GM18498 (cell line): ENCODE results near the gene PKD1.

Experiments used
- ATAC-seq: cut with Tn5 transposase; IDR thresholded peaks from one replicate; pipeline ENCODE4 v1.9.1; 2021; ENCODE audit warnings: mild to moderate bottlenecking, moderate library complexity; ENCODE audit not compliant: unreplicated experiment

Gene PKD1

DNA sequence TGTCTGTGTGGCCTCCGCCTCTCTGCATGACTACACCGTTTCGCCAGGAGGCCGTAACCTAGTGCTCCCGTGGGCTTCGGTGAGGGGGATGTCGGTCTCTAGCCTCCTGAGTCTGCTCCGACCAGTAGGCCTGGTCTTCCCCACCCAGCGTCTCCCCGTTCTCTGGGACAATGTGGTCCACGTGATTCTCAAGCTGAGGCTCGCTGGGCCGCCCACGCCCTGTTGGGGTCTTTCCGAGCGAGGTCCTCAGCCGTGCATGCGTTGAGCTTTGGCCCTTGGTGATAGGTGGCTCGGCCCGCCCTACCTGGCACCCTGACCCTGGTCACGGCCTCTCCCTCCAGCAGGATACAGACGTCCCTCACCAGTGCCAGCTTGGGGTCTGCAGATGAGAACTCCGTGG lies 57.0 kb downstream of the PKD1 start:
- no peak for ATAC-seq

DNA sequence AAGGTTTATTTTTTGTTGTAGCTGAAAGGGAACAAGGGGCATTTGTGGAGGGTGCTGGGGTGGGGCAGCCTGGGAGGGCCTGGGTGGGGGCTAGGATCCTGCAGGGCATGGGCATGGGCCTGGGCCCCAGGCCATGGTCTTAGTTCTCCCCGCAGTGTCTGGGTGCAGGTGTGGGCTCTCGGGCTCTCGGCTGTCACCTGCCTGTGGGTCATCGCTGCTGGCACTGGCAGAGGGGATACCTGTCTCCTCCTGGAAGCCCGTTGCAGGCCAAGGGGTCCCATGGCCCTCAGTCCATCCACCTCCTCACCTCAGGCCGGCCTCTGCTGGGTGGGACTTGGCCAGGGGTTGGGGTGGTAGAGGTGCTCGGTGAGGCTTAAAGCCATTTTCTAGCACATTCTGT lies 57.6 kb downstream of the PKD1 start:
- no peak for ATAC-seq

DNA sequence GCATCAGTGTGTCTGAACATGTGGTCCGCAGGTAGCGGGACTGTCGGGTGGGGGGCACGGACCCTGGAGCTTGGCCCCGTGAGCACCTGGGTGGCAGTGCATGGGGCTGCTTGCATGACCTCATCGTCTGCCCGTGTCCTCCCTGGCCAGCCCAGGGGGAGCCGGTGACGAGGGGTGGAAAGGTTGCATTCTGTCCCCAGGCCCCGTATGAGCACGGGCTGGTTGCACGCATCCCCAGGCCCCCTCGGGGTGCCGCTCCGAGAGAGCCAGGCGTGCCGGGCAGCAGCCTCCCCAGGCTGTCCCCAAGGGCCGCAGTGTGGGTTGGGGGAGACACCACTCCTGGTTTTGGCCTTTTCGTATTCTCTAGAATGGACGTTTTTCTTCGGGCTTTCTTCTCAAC lies 58.0 kb downstream of the PKD1 start:
- no peak for ATAC-seq

DNA sequence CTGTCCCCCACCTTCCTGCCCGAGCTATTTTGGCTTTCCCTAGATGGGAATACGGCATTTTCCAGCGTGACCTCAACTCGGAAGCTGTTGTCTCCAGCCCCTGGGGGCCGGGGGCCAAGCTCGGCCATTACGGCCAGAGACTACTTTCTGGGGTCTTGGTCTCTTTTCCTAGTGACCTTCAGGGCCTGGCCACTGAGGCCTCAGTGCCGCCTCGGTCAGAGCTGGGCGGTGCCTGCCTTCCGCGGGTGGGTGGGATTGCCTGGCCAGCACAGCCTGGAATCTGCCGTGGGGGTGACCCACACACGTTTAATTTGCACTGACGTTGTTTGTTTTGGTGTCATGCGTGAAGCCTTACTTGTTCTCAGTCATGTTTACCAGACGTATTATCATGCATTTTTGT lies 58.7 kb downstream of the PKD1 start:
- no peak for ATAC-seq

DNA sequence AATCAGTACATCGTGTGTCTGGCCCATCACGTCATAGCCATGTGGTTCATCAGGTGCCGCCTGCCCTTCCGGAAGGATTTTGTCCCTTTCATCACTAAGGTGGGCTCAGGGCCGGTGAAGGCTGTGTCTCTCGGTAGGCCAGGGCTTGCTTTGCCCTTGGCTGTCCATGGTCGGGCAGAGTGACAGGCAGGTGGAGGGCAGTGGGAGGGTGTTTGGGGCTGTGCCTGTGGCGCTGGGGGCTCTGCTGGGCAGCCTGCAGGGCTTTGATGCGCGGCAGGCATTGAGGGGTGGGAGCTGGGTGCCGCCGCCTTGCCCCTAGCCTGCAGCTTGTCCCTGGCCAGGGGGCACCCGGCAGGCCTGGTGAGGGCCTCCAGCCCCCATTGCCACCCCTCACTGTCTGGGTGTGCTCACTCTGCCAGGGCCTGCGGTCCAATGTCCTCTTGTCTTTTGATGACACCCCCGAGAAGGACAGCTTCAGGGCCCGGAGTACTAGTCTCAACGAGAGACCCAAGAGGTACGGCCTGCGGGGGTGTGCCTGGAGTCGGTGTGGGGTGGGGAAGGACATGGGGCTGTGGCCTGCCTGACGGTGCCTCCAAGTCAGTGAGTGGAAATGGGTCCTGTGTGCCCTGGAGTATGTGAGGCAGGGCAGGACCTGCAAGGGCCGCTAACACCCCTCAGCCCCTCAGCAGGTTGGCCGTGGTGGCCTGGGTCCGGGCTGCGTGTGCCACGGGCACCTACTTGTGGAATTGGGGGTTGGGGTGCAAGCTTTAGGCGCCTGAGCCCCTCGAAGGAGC lies 59.4 kb downstream of the PKD1 start:
- ATAC-seq: no peak

DNA sequence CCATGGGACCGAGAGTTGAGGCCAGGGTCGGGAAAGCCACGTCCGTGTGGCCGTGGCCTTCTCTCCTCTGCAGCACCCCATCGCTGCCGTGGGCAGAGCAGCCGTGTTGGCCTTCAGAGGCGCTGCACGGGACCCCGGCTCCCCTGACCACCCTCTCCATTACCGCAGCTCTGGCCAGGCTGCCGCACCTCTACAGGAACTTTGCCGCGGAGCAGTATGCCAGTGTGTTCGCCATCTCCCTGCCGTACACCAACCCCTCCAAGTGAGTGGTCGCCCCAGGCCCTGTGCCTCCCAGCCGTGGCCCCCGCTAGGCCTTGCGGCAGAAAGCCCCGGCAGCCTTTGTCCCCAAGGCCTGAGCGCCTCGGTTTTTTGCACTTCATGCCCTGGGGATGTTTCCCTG lies 60.1 kb downstream of the PKD1 start:
- no peak for ATAC-seq

DNA sequence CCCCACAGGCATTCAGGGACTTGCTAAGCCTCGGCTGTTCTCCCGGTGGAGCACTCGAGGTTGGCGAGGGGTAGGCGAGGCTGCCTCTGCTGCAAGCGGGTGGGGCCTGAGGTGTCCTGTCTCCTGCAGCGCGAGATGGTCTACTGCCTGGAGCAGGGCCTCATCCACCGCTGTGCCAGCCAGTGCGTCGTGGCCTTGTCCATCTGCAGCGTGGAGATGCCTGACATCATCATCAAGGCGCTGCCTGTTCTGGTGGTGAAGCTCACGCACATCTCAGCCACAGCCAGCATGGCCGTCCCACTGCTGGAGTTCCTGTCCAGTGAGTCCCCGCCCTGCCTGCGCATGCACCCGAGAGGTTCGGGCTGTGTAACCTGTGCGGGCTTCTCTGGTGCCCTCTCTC lies 61.6 kb downstream of the PKD1 start:
- no peak for ATAC-seq

DNA sequence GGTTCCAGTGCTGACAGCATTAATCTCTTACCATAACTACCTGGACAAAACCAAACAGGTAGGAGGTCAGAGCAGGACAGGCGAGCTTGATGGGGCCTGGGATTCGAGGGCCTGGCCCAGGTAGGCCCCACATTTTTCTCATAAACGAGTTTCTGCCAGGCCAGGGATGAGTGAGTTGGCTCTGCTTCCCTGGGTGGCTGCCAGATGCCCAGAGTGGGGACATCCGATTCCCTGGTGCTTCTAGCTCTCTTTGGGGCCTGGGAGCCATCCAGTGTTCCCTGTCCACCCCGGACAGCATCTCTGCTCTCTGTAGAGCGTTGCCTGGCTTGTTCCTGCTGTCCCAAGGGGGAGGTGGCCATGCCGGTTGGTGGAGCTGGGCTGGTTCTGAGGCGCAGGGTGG lies 62.8 kb downstream of the PKD1 start:
- ATAC-seq: no peak

DNA sequence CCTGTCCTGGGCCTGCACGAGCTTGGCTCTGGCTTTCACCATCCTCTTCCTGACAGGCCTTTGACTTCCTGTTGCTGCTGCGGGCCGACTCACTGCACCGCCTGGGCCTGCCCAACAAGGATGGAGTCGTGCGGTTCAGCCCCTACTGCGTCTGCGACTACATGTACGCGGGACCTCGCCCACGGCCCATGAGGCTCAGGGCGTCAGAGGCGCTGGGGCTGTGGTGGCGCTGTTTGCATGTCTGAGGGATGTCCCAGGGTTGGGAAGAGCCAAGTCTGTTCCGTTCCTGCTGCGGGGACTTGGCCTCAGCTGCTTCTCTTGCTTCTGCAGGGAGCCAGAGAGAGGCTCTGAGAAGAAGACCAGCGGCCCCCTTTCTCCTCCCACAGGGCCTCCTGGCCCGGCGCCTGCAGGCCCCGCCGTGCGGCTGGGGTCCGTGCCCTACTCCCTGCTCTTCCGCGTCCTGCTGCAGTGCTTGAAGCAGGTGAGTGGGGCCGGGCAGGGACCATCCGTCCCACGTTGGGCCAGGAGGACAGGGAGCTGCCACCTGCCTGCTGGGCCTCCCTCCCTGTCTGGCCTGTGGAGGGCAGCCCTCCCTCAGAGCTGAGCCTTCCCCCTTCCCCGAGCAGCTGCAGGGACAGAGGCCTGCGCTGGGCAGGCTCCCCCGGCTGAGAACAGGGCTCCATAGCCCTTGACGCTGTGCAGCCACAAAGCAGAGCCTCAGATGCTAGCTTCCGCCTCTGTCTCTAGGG lies 64.1 kb downstream of the PKD1 start:
- ATAC-seq: no peak

DNA sequence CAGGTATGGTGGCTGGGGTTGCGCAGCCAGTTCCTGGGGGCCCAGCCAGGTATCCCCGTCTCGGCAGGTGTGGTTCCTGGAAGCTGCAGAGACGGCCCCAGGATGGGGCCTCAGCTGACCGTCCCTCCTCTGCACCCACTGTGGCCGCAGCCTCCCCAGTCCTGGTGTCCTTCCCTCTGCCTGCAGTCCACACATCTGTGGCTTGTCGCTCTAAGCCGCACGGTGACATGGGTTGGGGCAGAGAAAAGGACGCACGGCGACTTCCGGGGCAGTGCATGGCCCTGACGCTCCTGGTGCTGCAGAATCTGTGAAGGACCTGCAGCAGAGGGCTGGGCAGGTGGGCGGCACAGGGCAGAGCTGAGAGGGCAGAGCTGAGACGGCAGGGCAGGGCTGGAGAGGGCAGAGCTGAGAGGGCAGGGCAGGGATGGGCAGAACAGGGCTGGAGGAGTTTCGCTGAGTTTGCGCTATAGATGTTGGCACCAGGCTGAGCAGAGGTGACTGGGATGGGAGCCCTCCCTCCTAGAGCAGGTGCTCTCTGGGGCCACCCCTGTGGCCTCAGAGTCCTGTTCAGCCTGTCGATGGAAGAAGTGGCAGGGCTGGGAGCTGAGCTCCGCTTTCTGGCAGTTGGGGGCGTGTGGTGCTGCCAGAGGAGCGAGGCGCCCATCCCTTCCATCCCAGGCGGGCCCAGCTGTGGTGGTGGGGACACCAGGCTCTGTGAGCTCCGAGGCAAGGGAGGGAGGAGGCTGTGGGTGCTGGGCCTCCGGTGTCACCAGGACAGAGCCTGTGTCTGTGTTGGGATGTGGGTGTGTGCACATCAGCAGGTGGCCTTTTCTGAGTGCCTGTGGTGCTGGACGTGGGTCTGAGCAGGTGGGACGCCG lies 64.9 kb downstream of the PKD1 start:
- no peak for ATAC-seq

DNA sequence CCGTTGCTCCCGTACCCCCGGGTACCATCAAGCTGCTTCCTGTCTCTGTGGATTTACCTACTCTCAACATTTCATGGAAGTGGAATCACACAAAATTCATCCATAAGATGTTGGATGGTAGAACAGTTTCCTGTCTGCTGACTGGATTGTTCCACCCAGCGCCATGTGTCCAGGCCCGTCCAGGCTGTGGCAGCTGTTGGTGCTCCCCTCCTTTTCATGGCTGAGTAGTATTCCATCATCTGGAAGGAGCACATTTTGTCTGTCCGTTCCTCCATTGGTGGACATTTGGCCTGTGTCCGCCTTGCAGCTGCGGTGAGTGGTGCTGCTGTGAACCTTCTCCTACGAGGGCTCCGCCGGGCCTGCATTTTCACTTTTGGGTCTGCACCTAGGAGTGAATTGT lies 69.6 kb downstream of the PKD1 start:
- ATAC-seq: no peak

DNA sequence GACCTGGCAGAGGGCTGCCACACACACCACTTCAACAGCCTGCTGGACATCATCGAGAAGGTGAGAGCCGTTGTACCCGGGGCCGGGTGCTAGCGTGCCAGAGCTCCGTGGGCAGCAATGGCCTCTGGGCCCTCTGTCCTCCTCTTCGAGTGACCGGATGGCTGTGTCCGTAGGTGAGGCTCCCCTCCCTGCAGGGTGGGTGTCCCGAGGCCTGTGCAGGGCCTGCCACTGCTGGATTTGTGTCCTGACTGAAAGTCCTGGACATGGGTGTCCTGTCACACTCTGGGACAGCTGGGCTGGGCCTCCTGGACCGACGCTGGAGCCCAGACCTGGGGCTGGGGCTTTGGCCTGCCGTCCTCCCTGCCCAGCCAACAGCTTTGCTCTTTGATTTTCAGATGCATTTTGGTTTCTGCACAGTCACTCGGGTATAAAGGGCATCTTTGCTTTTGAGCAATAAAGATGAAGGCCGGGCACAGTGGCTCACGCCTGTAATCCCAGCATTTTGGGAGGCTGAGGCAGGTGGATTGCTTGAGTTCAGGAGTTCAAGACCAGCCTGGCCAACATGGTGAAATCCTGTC lies 71.2 kb downstream of the PKD1 start:
- no peak for ATAC-seq

DNA sequence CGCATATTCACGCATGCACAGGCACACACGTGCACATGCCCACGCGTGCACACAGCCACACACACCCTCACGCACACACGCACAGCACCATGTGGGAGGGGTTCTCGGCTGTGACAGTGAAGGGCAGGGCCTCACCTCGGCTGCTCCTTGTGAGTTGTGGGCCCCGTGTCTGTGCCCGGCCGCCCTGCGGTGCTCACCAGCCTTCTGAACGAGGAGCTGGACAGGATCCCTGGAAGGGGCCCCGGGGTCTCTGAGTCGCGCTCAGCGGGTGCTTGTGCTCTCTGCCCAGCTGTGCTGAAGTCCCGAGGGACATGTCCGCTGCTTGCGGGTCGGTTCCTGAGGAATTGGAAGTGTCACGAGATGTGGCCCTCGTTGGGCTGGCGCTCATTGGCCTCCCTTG lies 71.8 kb downstream of the PKD1 start:
- ATAC-seq: no peak

DNA sequence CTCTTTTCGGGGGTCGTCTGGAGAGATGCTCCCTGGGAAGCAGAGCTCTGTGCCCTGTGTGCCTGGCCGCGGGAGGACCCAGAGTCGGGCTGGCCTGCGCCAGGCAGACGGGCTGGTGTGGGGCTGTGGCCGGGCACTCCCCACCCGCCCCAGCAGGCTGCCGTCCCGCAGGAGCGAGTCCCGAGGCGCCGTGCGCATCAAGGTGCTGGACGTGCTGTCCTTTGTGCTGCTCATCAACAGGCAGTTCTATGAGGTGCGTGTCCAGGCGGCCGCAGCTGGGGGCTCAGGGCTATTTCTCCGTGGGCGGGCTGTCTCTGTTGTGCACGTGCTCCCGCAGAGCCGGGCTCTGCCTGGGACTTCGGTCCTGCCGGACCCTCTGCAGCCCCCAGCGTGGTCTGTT lies 72.9 kb downstream of the PKD1 start:
- no peak for ATAC-seq

DNA sequence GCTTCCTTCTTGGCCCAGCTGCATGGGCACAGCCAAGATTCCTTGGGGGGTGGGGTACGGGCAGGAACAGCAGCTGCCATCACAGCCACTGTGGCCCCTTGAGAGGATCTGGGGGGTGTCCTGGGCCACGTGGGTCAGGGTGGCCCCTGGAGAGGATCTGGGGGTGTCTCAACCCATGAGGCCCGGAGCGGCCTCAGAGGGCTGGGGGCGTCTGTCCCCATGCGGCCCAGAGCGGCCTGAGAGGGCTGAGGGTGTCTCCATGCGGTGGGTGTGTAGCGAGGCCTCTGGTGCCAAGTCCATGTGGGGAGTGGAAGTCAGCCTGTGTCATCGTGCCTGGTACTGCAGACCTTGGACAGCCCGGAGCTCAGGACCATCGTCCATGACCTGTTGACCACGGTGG lies 74.2 kb downstream of the PKD1 start:
- ATAC-seq: no peak

DNA sequence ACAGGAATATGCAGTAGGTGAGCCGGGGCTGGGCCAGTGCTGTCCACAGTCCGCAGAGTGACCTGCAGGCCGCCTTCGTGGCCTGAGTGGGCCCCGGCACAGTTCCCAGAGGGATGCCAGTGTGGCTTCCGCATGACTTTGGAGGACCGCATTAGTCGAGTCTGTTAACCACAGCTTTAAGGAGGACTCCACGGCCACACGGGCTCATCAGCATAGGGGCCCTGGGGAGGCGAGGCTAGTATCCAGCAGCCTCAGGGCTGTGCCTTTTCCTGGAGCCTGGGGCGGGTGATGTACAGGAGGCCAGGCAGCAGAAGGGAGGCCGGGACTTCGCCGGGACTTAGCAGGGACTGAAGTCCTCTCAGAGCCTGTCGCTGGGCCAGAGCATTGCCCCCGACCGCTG lies 74.7 kb downstream of the PKD1 start:
- ATAC-seq: no peak

DNA sequence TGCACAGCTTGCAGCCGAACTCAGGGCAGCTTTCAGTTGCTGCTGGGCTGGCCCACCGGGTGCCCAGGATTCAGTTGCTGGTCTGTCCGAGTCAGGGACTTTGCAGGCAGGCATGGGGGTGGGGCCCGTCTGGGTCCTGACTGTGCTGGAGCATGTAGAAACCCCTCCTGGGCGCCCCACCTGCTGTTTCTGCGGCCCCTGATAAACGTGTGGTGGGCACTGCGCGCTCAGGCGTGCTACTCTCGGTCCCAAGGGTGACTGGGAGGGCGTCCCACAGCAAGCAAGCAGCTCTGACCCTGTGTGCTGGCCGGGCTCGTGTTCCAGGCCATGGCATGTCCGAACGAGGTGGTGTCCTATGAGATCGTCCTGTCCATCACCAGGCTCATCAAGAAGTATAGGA lies 75.4 kb downstream of the PKD1 start:
- no peak for ATAC-seq

DNA sequence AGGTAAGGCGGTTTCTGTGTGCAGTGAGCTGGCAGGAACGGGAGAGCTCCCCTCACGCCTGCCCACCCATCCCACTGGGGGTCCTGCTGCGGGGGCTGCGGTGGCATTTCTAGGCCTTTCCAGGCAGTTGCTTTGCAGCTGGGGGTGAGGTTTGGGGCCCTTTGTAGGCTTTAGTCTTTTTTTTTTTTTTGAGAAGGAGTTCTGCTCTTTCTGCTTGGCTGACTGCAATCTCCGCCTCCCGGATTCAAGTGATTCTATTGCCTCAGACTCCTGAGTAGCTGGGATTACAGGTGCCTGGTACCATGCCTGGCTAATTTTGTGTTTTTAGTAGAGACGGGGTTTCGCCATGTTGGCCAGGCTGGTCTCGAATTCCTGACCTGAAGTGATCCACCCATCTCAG lies 76.8 kb downstream of the PKD1 start:
- no peak for ATAC-seq

DNA sequence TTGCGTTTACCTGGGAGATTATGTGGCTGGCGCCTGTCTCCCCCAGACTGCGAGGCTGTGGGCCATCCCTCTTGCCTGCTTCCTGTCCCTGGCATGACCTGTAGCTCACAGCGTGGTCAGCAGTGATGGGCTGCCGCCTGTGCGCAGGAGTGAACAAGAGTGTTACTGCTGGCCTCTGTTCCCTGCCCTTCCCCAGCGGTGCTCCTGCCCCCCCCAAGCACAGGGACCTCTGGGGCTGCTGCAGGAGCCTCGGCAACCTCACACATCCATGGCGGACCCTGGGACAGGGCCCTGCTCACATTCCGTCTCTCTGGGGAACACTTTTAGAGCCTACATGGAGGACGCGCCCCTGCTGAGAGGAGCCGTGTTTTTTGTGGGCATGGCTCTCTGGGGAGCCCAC lies 77.3 kb downstream of the PKD1 start:
- ATAC-seq: no peak

DNA sequence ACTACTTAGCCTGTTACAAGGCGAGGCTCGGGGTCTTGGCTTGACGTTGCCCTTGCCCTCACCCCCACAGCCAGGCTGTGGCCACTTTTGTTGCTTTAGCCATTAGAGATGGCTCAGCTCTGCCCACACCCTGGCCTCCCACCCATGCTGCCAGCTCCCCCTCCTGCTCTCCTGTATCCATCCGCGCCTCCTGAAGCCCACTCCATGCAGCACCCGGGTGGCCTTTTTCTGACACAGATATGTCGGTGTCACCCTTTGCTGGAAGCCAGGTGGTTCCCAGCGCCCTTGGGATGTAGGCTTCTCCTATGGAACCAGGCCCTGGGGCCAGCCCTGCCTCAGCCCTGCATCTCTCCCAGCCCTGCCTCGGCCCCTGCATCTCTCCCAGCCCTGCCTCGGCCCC lies 78.3 kb downstream of the PKD1 start:
- ATAC-seq: no peak

DNA sequence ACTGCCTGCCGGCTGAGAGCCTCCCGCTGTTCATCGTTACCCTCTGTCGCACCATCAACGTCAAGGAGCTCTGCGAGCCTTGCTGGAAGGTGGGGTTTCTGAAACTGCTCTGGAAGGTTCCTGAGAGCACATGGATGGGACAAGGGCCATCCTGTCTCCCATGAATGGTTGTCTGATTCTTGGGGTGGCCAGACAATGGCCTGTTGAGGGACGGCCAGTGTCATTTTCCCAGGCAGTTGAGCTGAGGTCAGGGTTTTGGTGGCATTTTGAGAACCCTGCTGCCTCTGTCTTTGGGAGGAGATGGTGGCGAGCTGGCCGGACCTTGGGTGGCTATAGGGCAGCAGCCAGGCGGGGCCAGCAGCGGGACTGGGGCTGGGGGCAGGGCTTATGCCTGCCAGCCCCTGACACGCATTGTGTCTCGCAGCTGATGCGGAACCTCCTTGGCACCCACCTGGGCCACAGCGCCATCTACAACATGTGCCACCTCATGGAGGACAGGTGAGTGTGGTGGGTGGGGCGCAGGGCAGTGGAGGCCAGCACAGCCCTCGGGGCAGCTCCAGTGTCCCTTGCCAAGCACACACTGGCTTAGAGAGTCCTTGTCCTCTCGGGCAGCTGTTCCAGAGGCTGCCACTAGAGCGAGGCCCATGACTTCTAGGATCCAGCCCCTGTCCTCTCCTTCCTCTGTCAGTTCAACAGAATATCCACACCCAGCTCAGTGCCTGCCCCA lies 78.9 kb downstream of the PKD1 start:
- no peak for ATAC-seq
